Measurements from ENCODE around the gene KIF26A. TPM values are rescaled to one million over a fixed set of nuclear protein-coding genes. Genes with fewer than 3 reads are reported as not detected.
"Not testable (repeated sequence)": the region's sequence is repeated elsewhere in the genome, so short reads cannot be mapped to it uniquely, and the experiment has no call there.

The KIF26A gene
- total RNA-seq, 1 donor from 2014 or later = 5.9 TPM

DNA sequence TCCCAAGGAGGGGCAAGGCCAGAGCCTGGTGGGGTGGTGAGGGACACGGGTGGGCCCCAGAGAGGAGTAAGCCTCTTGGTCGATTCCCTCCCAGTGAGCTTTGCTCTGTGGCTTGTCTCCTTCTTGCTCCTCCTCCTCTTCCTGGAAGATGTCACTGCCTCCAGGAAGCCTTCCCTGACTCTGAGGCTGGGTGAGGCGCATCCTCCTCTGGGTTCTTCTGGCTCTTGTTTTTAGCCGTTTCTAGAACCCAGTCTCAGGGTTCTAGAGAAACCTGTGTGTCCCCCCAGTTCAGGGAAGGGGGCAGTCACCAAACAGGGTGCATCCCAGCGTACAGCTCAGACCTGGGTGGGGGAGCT, 12.6 kb downstream of the KIF26A start:
- Mint-ChIP-seq H3K9me3 (ENCODE audit: unreplicated experiment) (peaks cover 3% of the 10 kb centered on the region), H3K27me3 (ENCODE audit: unreplicated experiment) (peaks cover 4% of the 10 kb centered on the region), H3K27ac (ENCODE audit: unreplicated experiment) (no peak overlapping the region), H3K36me3 (ENCODE audit: unreplicated experiment) (no peaks in the 10 kb centered on the region), H3K4me3 (ENCODE audit: unreplicated experiment) (no peak overlapping the region), H3K4me1 (ENCODE audit: low read depth, unreplicated experiment) (no peaks in the 10 kb centered on the region)
- DNase-seq = no peak
- TF ChIP-seq, protein P1, sequence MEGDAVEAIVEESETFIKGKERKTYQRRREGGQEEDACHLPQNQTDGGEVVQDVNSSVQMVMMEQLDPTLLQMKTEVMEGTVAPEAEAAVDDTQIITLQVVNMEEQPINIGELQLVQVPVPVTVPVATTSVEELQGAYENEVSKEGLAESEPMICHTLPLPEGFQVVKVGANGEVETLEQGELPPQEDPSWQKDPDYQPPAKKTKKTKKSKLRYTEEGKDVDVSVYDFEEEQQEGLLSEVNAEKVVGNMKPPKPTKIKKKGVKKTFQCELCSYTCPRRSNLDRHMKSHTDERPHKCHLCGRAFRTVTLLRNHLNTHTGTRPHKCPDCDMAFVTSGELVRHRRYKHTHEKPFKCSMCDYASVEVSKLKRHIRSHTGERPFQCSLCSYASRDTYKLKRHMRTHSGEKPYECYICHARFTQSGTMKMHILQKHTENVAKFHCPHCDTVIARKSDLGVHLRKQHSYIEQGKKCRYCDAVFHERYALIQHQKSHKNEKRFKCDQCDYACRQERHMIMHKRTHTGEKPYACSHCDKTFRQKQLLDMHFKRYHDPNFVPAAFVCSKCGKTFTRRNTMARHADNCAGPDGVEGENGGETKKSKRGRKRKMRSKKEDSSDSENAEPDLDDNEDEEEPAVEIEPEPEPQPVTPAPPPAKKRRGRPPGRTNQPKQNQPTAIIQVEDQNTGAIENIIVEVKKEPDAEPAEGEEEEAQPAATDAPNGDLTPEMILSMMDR (IDR thresholded peaks at IDR 0.05; ENCODE audit: partially characterized antibody, unreplicated experiment) = no peak

DNA sequence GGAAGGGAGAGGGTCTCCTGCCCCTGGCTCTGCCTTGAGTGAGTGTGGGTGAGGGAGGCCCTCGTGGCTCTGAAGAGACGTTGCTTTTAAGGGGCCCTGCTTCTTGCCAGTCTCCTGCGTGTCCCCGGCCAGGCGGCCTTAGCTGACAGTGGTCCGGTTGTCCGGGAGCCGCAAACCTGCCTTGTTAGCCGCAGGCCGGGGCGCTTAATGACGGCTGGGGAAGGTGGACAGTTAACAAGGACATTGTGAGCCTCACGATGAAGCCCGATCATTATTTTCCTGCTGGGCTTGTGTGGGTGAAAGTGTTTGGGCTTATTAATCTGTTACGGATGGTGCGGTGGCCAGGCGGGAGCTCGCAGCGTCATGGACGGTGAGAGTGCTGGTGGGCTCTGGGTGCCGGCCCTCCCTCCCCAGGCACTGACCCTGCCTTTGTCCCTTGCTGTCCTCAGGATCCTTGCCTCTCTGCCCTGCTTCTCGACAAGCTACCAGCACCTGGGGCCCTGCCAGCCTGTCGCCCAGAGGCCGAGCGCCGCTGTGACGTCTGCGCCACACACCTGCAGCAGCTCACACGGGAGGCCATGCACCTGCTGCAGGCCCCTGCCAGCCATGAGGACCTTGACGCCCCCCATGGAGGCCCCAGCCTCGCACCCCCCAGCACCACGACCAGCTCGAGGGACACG, 13.3 kb downstream of the KIF26A start:
- Mint-ChIP-seq H3K36me3 (ENCODE audit: unreplicated experiment) (no peaks in the 10 kb centered on the region), H3K4me1 (ENCODE audit: low read depth, unreplicated experiment) (peaks cover 1% of the 10 kb centered on the region), H3K27me3 (ENCODE audit: unreplicated experiment) (peaks cover 4% of the 10 kb centered on the region), H3K4me3 (ENCODE audit: unreplicated experiment) (no peak overlapping the region), H3K27ac (ENCODE audit: unreplicated experiment) (no peak overlapping the region), H3K9me3 (ENCODE audit: unreplicated experiment) (peaks cover 4% of the 10 kb centered on the region)
- no peak for DNase-seq
- TF ChIP-seq, protein P1 (IDR thresholded peaks at IDR 0.05; ENCODE audit: partially characterized antibody, unreplicated experiment) = no peak

DNA sequence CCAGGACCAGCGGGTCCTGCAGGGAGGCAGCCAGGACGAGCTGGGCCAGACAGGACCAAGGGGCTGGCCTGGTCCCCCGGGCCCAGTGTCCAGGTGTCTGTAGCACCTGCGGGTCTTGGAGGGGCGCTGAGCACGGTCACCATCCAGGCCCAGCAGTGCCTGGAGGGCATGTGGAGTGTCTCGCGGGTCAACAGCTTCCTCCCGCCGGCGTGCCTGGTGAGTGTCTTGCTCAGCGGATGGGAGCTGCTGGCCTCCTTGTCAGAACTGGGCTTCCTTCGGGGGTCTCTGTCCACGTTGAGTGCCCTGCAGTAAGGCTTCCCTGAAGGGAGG, 13.8 kb downstream of the KIF26A start:
- peaks cover 3% of the 10 kb centered on the region for H3K4me1 Mint-ChIP-seq (ENCODE audit: low read depth, unreplicated experiment)
- H3K4me3 Mint-ChIP-seq (ENCODE audit: unreplicated experiment) = no peak overlapping the region
- H3K36me3 Mint-ChIP-seq (ENCODE audit: unreplicated experiment) = no peaks in the 10 kb centered on the region
- TF ChIP-seq, protein P1 (IDR thresholded peaks at IDR 0.05; ENCODE audit: partially characterized antibody, unreplicated experiment) = no peak
- peaks cover 4% of the 10 kb centered on the region for H3K9me3 Mint-ChIP-seq (ENCODE audit: unreplicated experiment)
- no peak for DNase-seq
- H3K27me3 Mint-ChIP-seq (ENCODE audit: unreplicated experiment) = peaks cover 4% of the 10 kb centered on the region
- no peak overlapping the region for H3K27ac Mint-ChIP-seq (ENCODE audit: unreplicated experiment)

DNA sequence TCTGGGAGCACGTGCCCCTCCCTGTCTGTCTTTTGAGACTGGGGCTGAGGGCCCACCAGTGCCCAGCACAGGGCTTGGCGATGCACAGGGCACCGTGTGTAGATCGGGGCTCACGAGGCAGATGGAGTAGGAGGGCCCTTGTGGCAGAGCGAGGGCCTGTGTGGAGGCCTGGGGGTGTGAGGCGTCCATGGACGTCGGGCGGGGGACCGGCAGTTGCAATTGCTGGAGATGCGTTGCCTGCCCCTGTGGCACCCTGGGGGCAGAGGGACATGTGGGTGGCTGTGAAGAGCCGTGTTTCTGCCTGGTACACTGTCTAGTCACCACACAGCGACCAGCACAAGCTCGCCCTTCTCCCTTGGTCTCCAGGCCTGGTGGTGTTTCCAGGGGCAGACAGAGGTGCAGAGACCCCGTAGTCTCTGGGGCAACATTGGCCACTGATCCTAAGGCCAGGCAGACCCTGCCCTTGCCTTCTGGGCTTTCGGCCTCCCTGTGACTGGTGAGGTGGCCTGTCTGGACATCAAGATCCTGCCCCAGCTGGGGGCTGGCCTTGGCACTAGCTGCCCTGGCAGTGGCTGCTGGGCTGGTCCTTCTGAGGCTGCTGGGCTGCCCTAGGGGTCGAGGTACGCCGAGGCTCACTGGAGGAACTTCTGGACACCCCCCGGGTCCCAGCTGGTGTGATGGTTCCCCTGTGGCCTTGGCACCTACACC, 14.5 kb downstream of the KIF26A start:
- TF ChIP-seq, protein P1 (IDR thresholded peaks at IDR 0.05; ENCODE audit: partially characterized antibody, unreplicated experiment) = no peak
- no peaks in the 10 kb centered on the region for H3K36me3 Mint-ChIP-seq (ENCODE audit: unreplicated experiment)
- H3K27me3 Mint-ChIP-seq (ENCODE audit: unreplicated experiment) = peaks cover 4% of the 10 kb centered on the region
- no peak overlapping the region for H3K27ac Mint-ChIP-seq (ENCODE audit: unreplicated experiment)
- H3K4me3 Mint-ChIP-seq (ENCODE audit: unreplicated experiment) = no peak overlapping the region
- H3K4me1 Mint-ChIP-seq (ENCODE audit: low read depth, unreplicated experiment) = peaks cover 4% of the 10 kb centered on the region
- H3K9me3 Mint-ChIP-seq (ENCODE audit: unreplicated experiment) = peaks cover 4% of the 10 kb centered on the region
- no peak for DNase-seq

DNA sequence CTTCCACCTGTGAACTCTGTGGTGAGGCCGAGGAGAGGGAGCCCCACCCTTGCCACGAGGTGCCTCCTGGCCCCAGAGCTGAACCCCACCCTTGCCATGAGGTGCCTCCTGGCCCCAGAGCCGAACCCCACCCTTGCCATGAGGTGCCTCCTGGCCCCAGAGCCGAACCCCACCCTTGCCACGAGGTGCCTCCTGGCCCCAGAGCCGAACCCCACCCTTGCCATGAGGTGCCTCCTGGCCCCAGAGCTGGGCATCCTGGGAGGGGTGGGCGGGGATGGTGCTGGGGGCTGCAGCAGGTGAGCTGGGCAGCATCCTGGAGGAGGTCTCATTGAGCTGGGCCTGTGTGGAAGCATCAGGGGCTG, 15.0 kb downstream of the KIF26A start:
- not testable (repeated sequence) for H3K9me3 Mint-ChIP-seq (ENCODE audit: unreplicated experiment); H3K27me3 Mint-ChIP-seq (ENCODE audit: unreplicated experiment); H3K4me3 Mint-ChIP-seq (ENCODE audit: unreplicated experiment); H3K36me3 Mint-ChIP-seq (ENCODE audit: unreplicated experiment); H3K27ac Mint-ChIP-seq (ENCODE audit: unreplicated experiment); H3K4me1 Mint-ChIP-seq (ENCODE audit: low read depth, unreplicated experiment); DNase-seq

Measured in glutamatergic neuron (in vitro differentiated cells).